ENCODE results near the gene CCDC71L.

The CCDC71L gene

GRCh38 chr7:106629516-106629915 lies 31.4 kb downstream of the CCDC71L start:
- no peak for ATAC-seq (replicated peaks; ENCODE audit: extremely low read depth, poor library complexity, severe bottlenecking)
- no peak for DNase-seq (ENCODE audit: low spot score in 2 of 2)
- H3K27me3 Mint-ChIP-seq: peaks cover 10% of the 10 kb centered on the region
- no peaks in the 10 kb centered on the region for H3K9me3 Mint-ChIP-seq
- H3K4me1 Mint-ChIP-seq: no peaks in the 10 kb centered on the region
- H3K4me3 Mint-ChIP-seq: no peak overlapping the region
- H3K27ac Mint-ChIP-seq (ENCODE audit: low read depth): no peak overlapping the region
- H3K36me3 Mint-ChIP-seq (ENCODE audit: insufficient read depth): no peaks in the 10 kb centered on the region

GRCh38 chr7:106626376-106627164 lies 34.4 kb downstream of the CCDC71L start:
- DNase-seq (ENCODE audit: low spot score in 2 of 2) (no peak), ATAC-seq (replicated peaks; ENCODE audit: extremely low read depth, poor library complexity, severe bottlenecking) (no peak)
- Mint-ChIP-seq H3K36me3 (ENCODE audit: insufficient read depth) (no peaks in the 10 kb centered on the region), H3K4me3 (no peak overlapping the region), H3K27me3 (peaks cover 10% of the 10 kb centered on the region), H3K9me3 (peaks cover 4% of the 10 kb centered on the region), H3K27ac (ENCODE audit: low read depth) (no peak overlapping the region), H3K4me1 (no peaks in the 10 kb centered on the region)

GRCh38 chr7:106625678-106626301 lies 35.2 kb downstream of the CCDC71L start:
- no peak for DNase-seq (ENCODE audit: low spot score in 2 of 2)
- Mint-ChIP-seq H3K4me3 (no peak overlapping the region), H3K4me1 (no peaks in the 10 kb centered on the region), H3K27me3 (peaks cover 10% of the 10 kb centered on the region), H3K27ac (ENCODE audit: low read depth) (no peak overlapping the region), H3K36me3 (ENCODE audit: insufficient read depth) (no peaks in the 10 kb centered on the region), H3K9me3 (peaks cover 4% of the 10 kb centered on the region)
- no peak for ATAC-seq (replicated peaks; ENCODE audit: extremely low read depth, poor library complexity, severe bottlenecking)

DNA sequence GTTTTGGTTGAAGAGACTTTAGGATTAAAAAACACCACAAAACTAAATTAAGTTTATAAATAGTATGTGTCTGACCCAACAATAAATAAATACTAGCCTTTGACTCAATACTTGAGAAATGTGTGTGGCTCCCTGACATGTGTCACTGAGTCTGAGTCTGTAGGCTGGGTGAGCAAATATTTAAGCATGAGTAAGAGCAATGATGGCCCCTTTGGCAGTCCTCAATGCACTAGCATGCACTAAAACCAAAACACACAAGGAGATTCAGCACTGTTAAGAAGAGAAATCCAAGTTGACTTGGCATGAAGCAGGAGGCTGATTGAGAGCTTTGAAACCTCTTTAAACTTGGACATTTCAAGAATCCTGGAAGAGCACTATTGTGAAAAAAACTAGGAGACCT lies 37.1 kb downstream of the CCDC71L start:
- no peak for DNase-seq (ENCODE audit: low spot score in 2 of 2)
- peaks cover 7% of the 10 kb centered on the region for H3K9me3 Mint-ChIP-seq
- H3K4me1 Mint-ChIP-seq: no peaks in the 10 kb centered on the region
- H3K36me3 Mint-ChIP-seq (ENCODE audit: insufficient read depth): no peaks in the 10 kb centered on the region
- H3K4me3 Mint-ChIP-seq: no peak overlapping the region
- H3K27ac Mint-ChIP-seq (ENCODE audit: low read depth): no peak overlapping the region
- ATAC-seq (replicated peaks; ENCODE audit: extremely low read depth, poor library complexity, severe bottlenecking): no peak
- H3K27me3 Mint-ChIP-seq: peaks cover 20% of the 10 kb centered on the region

DNA sequence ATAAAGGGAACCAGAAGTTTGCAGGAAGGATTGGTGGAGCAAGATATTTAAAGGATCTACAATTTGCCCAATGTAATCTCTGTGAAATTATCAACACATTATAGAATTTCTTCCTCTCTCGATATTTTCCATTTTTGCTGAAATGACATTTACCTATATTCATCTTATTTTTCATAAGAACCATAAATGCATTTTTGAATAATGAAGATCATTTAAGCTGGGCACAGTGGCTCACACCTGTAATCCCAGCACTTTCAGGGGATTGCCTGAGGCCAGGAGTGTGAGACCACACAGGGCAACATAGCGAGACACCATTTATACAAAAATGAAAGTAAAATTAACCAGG lies 37.7 kb downstream of the CCDC71L start:
- Mint-ChIP-seq H3K4me3 (no peak overlapping the region), H3K27me3 (peaks cover 23% of the 10 kb centered on the region), H3K4me1 (no peaks in the 10 kb centered on the region), H3K36me3 (ENCODE audit: insufficient read depth) (no peaks in the 10 kb centered on the region), H3K9me3 (peaks cover 7% of the 10 kb centered on the region), H3K27ac (ENCODE audit: low read depth) (no peak overlapping the region)
- no peak for DNase-seq (ENCODE audit: low spot score in 2 of 2)
- no peak for ATAC-seq (replicated peaks; ENCODE audit: extremely low read depth, poor library complexity, severe bottlenecking)

DNA sequence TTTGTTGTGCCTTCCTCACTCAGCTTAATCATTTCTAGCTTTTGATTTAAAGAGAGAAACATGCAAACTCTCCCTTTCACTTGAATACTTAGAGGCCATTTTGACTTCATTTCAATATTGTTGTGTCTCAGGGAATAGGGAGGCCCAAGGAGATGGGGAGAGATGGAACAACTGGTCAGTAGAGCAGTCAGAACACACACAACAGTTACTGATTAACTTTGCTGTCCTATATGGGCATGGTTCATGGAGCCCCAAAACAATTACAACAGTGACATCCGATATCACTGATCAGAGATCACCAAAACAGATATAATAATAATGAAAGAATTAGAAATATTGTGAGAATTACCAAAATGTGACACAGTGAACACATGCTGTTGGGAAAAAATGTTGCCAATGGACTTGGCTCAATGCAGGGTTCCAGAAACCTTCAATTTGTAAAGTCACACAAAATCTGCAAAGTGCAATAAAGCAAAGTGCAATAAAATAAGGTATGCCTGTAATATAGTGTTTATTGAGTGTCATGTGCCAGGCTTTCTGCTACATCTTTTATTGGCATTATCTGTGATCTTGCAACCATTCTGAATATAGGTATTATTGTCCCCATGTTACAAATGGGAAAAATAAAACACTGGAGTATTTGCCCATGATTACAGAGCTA lies 38.2 kb downstream of the CCDC71L start:
- peaks cover 7% of the 10 kb centered on the region for H3K9me3 Mint-ChIP-seq
- H3K4me3 Mint-ChIP-seq: no peak overlapping the region
- no peaks in the 10 kb centered on the region for H3K36me3 Mint-ChIP-seq (ENCODE audit: insufficient read depth)
- ATAC-seq (replicated peaks; ENCODE audit: extremely low read depth, poor library complexity, severe bottlenecking) (no peak), DNase-seq (ENCODE audit: low spot score in 2 of 2) (no peak)
- no peaks in the 10 kb centered on the region for H3K4me1 Mint-ChIP-seq
- peaks cover 23% of the 10 kb centered on the region for H3K27me3 Mint-ChIP-seq
- no peak overlapping the region for H3K27ac Mint-ChIP-seq (ENCODE audit: low read depth)

DNA sequence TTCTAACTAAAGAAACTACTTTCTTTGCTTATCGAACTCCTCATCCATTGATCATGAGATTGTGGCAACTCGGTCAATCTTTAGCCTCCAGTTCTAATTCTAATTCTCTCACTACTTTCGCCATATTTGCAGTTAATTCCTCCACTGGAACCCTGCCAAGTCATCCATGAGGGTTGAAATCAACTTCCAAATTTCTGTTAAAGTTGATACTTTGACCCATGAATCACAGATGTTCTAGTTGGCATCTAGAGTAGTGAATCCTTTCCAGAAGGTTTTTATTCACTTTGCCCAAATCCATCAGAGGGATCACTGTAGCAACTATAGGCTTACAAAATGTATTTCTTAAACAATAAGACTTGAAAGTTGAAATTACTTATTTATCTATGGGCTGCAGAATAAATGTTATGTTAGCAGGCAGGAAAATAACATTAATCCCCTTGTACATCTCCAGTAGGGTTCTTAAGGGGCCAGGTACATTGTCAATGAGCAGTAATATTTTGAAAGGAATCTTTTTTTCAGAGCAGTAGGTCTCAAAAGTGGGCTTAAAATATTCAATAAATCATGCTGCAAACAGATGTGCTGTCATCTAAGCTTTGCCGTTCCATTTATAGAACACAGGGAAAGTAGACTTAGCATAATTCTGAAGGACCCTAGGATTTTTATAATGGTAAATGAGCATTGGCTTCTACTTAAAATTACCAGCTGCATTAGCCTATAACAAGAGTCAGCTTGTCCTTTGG lies 39.4 kb downstream of the CCDC71L start:
- no peak for DNase-seq (ENCODE audit: low spot score in 2 of 2)
- Mint-ChIP-seq H3K4me3 (no peak overlapping the region), H3K27ac (ENCODE audit: low read depth) (no peak overlapping the region), H3K9me3 (peaks cover 7% of the 10 kb centered on the region), H3K36me3 (ENCODE audit: insufficient read depth) (no peaks in the 10 kb centered on the region), H3K27me3 (peaks cover 23% of the 10 kb centered on the region), H3K4me1 (no peaks in the 10 kb centered on the region)
- ATAC-seq (replicated peaks; ENCODE audit: extremely low read depth, poor library complexity, severe bottlenecking): no peak

DNA sequence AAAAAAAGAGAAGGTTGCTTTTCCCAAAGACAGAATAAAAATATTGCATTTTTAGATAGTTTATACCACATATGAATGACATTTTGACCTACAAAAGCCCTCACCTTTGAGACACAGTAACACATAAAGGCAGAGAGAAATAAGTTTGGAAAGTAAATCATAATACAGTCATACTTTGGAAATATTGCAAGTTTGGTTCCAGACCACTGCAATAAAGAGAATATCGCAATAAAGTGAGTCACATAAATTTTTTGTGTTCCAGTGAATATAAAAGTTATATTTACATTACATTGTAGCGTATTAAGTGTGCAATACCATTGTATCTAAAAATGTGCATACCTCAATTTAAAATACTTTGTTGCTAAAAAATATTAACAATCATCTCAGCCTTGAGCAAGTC lies 40.3 kb downstream of the CCDC71L start:
- no peak overlapping the region for H3K27ac Mint-ChIP-seq (ENCODE audit: low read depth)
- ATAC-seq (replicated peaks; ENCODE audit: extremely low read depth, poor library complexity, severe bottlenecking): no peak
- no peaks in the 10 kb centered on the region for H3K4me1 Mint-ChIP-seq
- no peak overlapping the region for H3K4me3 Mint-ChIP-seq
- no peak for DNase-seq (ENCODE audit: low spot score in 2 of 2)
- H3K36me3 Mint-ChIP-seq (ENCODE audit: insufficient read depth): no peaks in the 10 kb centered on the region
- peaks cover 21% of the 10 kb centered on the region for H3K27me3 Mint-ChIP-seq
- H3K9me3 Mint-ChIP-seq: peaks cover 7% of the 10 kb centered on the region

DNA sequence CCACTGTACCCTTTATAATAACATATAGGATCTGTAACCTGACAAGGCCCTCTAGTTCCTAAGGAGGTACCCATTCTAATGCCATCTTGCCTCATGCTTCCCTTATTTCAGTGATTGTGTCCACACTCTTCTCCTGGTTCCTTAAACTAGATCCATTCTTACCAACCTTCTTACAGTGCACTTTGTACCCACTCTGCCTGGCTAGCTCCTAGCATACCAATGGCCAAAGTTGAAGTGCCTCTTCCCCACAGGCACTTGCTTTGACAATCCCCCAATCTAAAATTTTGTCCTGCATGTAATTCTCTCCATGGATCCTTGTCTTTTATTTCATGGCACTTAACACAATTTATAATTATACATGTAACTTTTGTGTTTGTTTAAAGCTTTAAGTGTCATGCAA lies 40.9 kb downstream of the CCDC71L start:
- Mint-ChIP-seq H3K27me3 (peaks cover 15% of the 10 kb centered on the region), H3K36me3 (ENCODE audit: insufficient read depth) (no peaks in the 10 kb centered on the region), H3K9me3 (peaks cover 7% of the 10 kb centered on the region), H3K4me1 (no peaks in the 10 kb centered on the region), H3K4me3 (no peak overlapping the region), H3K27ac (ENCODE audit: low read depth) (no peak overlapping the region)
- ATAC-seq (replicated peaks; ENCODE audit: extremely low read depth, poor library complexity, severe bottlenecking) (no peak), DNase-seq (ENCODE audit: low spot score in 2 of 2) (no peak)

DNA sequence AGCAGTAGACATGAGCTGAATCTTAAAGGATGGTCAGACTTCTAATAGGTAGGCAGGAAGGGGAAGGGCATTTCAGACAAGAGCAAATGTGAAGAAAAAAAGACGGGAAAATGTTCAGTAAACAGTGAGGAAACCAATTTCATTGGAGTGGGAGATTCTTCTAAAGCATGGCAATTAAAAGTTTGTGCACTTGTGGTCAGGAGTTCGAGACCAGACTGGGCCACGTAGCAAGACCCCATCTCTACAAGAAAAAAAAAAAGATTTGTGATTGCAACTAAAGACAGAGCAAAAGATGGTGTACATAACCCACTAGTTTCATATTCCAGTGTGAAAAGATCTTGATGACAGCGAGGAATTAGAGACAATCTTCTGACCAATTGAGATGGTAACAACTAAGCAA lies 41.7 kb downstream of the CCDC71L start:
- H3K4me3 Mint-ChIP-seq: no peak overlapping the region
- no peak for DNase-seq (ENCODE audit: low spot score in 2 of 2)
- no peaks in the 10 kb centered on the region for H3K36me3 Mint-ChIP-seq (ENCODE audit: insufficient read depth)
- no peaks in the 10 kb centered on the region for H3K4me1 Mint-ChIP-seq
- H3K27ac Mint-ChIP-seq (ENCODE audit: low read depth): no peak overlapping the region
- H3K27me3 Mint-ChIP-seq: peaks cover 13% of the 10 kb centered on the region
- H3K9me3 Mint-ChIP-seq: peaks cover 7% of the 10 kb centered on the region
- no peak for ATAC-seq (replicated peaks; ENCODE audit: extremely low read depth, poor library complexity, severe bottlenecking)

- Mint-ChIP-seq H3K9me3 (peaks cover 7% of the 10 kb centered on the region), H3K4me3 (no peak overlapping the region), H3K27me3 (peaks cover 13% of the 10 kb centered on the region), H3K4me1 (no peaks in the 10 kb centered on the region), H3K27ac (ENCODE audit: low read depth) (no peak overlapping the region), H3K36me3 (ENCODE audit: insufficient read depth) (no peaks in the 10 kb centered on the region)
- DNase-seq (ENCODE audit: low spot score in 2 of 2) (no peak), ATAC-seq (replicated peaks; ENCODE audit: extremely low read depth, poor library complexity, severe bottlenecking) (no peak)
Measured at GRCh38 chr7:106618480-106618879, 42.5 kb downstream of the CCDC71L start.

DNA sequence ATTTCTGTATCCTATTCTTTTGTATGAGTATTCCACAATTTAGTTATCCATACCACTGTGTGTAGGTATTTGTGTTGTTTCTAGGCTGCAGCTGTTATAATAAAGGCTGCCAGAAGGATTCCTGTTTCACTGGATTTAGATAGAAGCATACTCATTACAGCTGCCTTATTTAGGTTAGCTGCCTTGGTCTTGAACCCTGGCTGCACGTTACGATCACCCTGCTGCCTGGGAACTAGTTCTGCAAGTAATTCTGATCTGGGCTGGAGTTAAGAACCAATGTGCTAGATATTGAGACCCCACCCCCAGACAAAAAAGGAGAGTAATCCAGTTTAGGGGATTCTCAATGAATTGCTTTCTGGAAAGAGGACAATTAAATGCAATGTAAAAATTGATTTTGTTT lies 43.1 kb downstream of the CCDC71L start:
- Mint-ChIP-seq H3K27ac (ENCODE audit: low read depth) (no peak overlapping the region), H3K4me1 (no peaks in the 10 kb centered on the region), H3K4me3 (no peak overlapping the region), H3K27me3 (peaks cover 13% of the 10 kb centered on the region), H3K36me3 (ENCODE audit: insufficient read depth) (no peaks in the 10 kb centered on the region), H3K9me3 (peaks cover 7% of the 10 kb centered on the region)
- DNase-seq (ENCODE audit: low spot score in 2 of 2) (no peak), ATAC-seq (replicated peaks; ENCODE audit: extremely low read depth, poor library complexity, severe bottlenecking) (no peak)

Data from central memory CD8-positive, alpha-beta T cell (primary cell).